HCT116 (cell line): ENCODE data around the gene SMS.

Experiments used
- CTCF ChIP-seq, 3 experiments: fragments of 200-600 bp in 1 of 3; sonication (generic) in 1 of 3; IDR thresholded peaks in 2 of 3; conservative IDR thresholded peaks in 1 of 3; 2 replicates each; pipeline ENCODE4 v1.5.1; 2012 to 2017; ENCODE audit warnings: low read depth in 2 of 3, low read length in 2 of 3, antibody characterized with exemption in 1 of 3, borderline replicate concordance in 1 of 3, control low read depth in 1 of 3, mild to moderate bottlenecking in 1 of 3, mixed read lengths in 1 of 3, mixed run types in 1 of 3, moderate library complexity in 1 of 3; ENCODE audit not compliant: insufficient read depth in 1 of 3
- EZH2 ChIP-seq: fragments of 200-600 bp; sonication (generic); IDR thresholded peaks from 2 replicates; pipeline ENCODE4 v1.6.1; 2017; ENCODE audit warnings: antibody characterized with exemption, mixed run types
- JUND ChIP-seq: IDR thresholded peaks from 2 replicates; pipeline ENCODE4 v1.6.1; 2012
- MAX ChIP-seq: IDR thresholded peaks from 2 replicates; pipeline ENCODE4 v1.6.1; 2012
- POLR2A ChIP-seq: IDR thresholded peaks from 2 replicates; pipeline ENCODE4 v1.7.0; 2011; ENCODE audit warnings: borderline replicate concordance; ENCODE audit not compliant: insufficient read depth, insufficient read length; ENCODE audit errors: extremely low read depth
- REST ChIP-seq: IDR thresholded peaks from 2 replicates; pipeline ENCODE4 v1.6.1; 2012; ENCODE audit warnings: low read depth
- SIN3A ChIP-seq: IDR thresholded peaks from 2 replicates; pipeline ENCODE4 v1.6.1; 2012; ENCODE audit warnings: low read depth
- SP1 ChIP-seq: IDR thresholded peaks from 2 replicates; pipeline ENCODE4 v1.6.1; 2012; ENCODE audit warnings: low read depth
- SRF ChIP-seq: IDR thresholded peaks from 2 replicates; pipeline ENCODE4 v1.6.1; 2012; ENCODE audit warnings: low read depth
- YY1 ChIP-seq: IDR thresholded peaks from 2 replicates; pipeline ENCODE4 v1.6.1; 2011; ENCODE audit warnings: low read length, low read depth, moderate library complexity, mild to moderate bottlenecking; ENCODE audit not compliant: insufficient replicate concordance; ENCODE audit errors: extremely low read depth

- TF ChIP-seq CTCF (IDR thresholded peaks at IDR 0.05 in 2 of 3, conservative IDR thresholded peaks at IDR 0.05 in 1 of 3; ENCODE audit: borderline replicate concordance in 1 of 3, insufficient read depth in 1 of 3, low read depth in 2 of 3, low read length in 2 of 3) (no peak), YY1 (no peak), POLR2A (no peak), SP1 (no peak), SRF (no peak), SIN3A (no peak), EZH2 (no peak), JUND (no peak), REST (no peak), MAX (no peak)
These were observed 57.5 kb downstream of the SMS start for GRCh38 chrX:21998037-21998436.
